GM12878 (cell line): Measurements from ENCODE around the gene PUM2. TPM values are rescaled to one million over a fixed set of nuclear protein-coding genes. Genes with fewer than 3 reads are reported as not detected.
A peak's percentile ranks its signal among the peaks of the same experiment; 100 is the strongest.

Source experiments
- CREB1 ChIP-seq: IDR thresholded peaks from 2 replicates; pipeline ENCODE4 v1.6.1; 2012; ENCODE audit warnings: low read depth, mild to moderate bottlenecking, inconsistent platforms
- CUX1 ChIP-seq: IDR thresholded peaks from 2 replicates; pipeline ENCODE4 v1.6.1; 2012; ENCODE audit warnings: improper control_type of control experiment, low read depth, low read length; ENCODE audit not compliant: insufficient replicate concordance
- EED ChIP-seq: sonication (generic); IDR thresholded peaks from 2 replicates; pipeline ENCODE4 v1.6.1; 2016; ENCODE audit warnings: antibody characterized with exemption, low read depth
- EGR1 ChIP-seq, 2 experiments: IDR thresholded peaks; 1 replicate in 1 of 2; 2 replicates in 1 of 2; pipeline ENCODE4 v1.6.1; 2011 to 2012; ENCODE audit warnings: low read depth in 2 of 2, low read length in 2 of 2, borderline replicate concordance in 1 of 2, mild to moderate bottlenecking in 1 of 2, moderate library complexity in 1 of 2
- ESRRA ChIP-seq: IDR thresholded peaks from 2 replicates; pipeline ENCODE4 v1.6.1; 2012; ENCODE audit warnings: mild to moderate bottlenecking, low read length, improper control_type of control experiment
- FOS ChIP-seq: IDR thresholded peaks from 3 replicates; pipeline ENCODE4 v1.6.1; 2011; ENCODE audit warnings: borderline replicate concordance; ENCODE audit not compliant: insufficient read length; ENCODE audit errors: extremely low read depth
- HDGF ChIP-seq: fragments of 450-650 bp; IDR thresholded peaks from 2 replicates; pipeline ENCODE4 v1.6.1; 2016; ENCODE audit warnings: antibody characterized with exemption
- IKZF2 ChIP-seq, 2 experiments: fragments of 450-650 bp; IDR thresholded peaks; 2 replicates each; pipeline ENCODE4 v1.6.1; 2017; ENCODE audit warnings: mild to moderate bottlenecking in 2 of 2, moderate library complexity in 2 of 2
- IRF3 ChIP-seq: fragments of 450-650 bp; IDR thresholded peaks from 2 replicates; pipeline ENCODE4 v1.6.1; 2014; ENCODE audit warnings: mild to moderate bottlenecking
- LARP7 ChIP-seq: fragments of 450-650 bp; IDR thresholded peaks from 2 replicates; pipeline ENCODE4 v1.6.1; 2017; ENCODE audit warnings: mild to moderate bottlenecking
- MLLT1 ChIP-seq: fragments of 450-650 bp; IDR thresholded peaks from 2 replicates; pipeline ENCODE4 v1.6.1; 2016; ENCODE audit warnings: mild to moderate bottlenecking
- MTA2 ChIP-seq: fragments of 450-650 bp; IDR thresholded peaks from 2 replicates; pipeline ENCODE4 v1.6.1; 2016; ENCODE audit warnings: low read depth, mild to moderate bottlenecking, moderate library complexity
- MYB ChIP-seq: fragments of 150-350 bp; IDR thresholded peaks from 2 replicates; pipeline ENCODE4 v1.6.1; 2014; ENCODE audit warnings: mild to moderate bottlenecking, low read depth, low read length, borderline replicate concordance
- MYC ChIP-seq: IDR thresholded peaks from 2 replicates; pipeline ENCODE4 v1.6.1; 2011; ENCODE audit warnings: mild to moderate bottlenecking, low read length, moderate library complexity, inconsistent platforms; ENCODE audit not compliant: insufficient read depth, insufficient replicate concordance, insufficient read length, severe bottlenecking
- NFXL1 ChIP-seq: fragments of 450-650 bp; IDR thresholded peaks from 2 replicates; pipeline ENCODE4 v1.6.1; 2017; ENCODE audit warnings: antibody characterized with exemption, mild to moderate bottlenecking, borderline replicate concordance
- NR2F1 ChIP-seq: fragments of 450-650 bp; conservative IDR thresholded peaks from 2 replicates; pipeline ENCODE4 v1.6.1; 2017; ENCODE audit warnings: mild to moderate bottlenecking
- RB1 ChIP-seq: fragments of 450-650 bp; formaldehyde crosslinking; IDR thresholded peaks from 2 replicates; pipeline ENCODE4 v1.6.1; 2017; ENCODE audit warnings: mild to moderate bottlenecking, borderline replicate concordance
- RUNX3 ChIP-seq: IDR thresholded peaks from 2 replicates; pipeline ENCODE4 v1.6.1; 2012; ENCODE audit warnings: low read length, inconsistent platforms
- SMAD5 ChIP-seq: IDR thresholded peaks from 2 replicates; pipeline ENCODE4 v1.6.1; 2016; ENCODE audit warnings: antibody characterized with exemption, low read depth
- SREBF1 ChIP-seq: IDR thresholded peaks from 2 replicates; pipeline ENCODE4 v1.6.1; 2012; ENCODE audit warnings: mild to moderate bottlenecking, low read length
- SRF ChIP-seq, 2 experiments: IDR thresholded peaks; 2 replicates each; pipeline ENCODE4 v1.6.1; 2011; ENCODE audit warnings: low read depth in 2 of 2, low read length in 2 of 2, mild to moderate bottlenecking in 1 of 2, moderate library complexity in 1 of 2
- STAT1 ChIP-seq: fragments of 450-650 bp; conservative IDR thresholded peaks from 2 replicates; pipeline ENCODE4 v1.6.1; 2014; ENCODE audit warnings: antibody characterized with exemption, mild to moderate bottlenecking
- ZBED1 ChIP-seq: IDR thresholded peaks from 2 replicates; pipeline ENCODE4 v1.6.1; 2016; ENCODE audit warnings: borderline replicate concordance
- ZNF24 ChIP-seq: fragments of 450-650 bp; IDR thresholded peaks from 2 replicates; pipeline ENCODE4 v1.6.1; 2017; ENCODE audit warnings: antibody characterized with exemption, mild to moderate bottlenecking
- ZNF622 ChIP-seq: fragments of 450-650 bp; IDR thresholded peaks from 2 replicates; pipeline ENCODE4 v1.6.1; 2017; ENCODE audit warnings: mild to moderate bottlenecking, inconsistent platforms
- polyA plus RNA-seq, 11 experiments: library from polyadenylated mRNA; depleted of rRNA in 4 of 11; unstranded in 6 of 11; stranded (reverse) in 5 of 11; fragments of >200 nt; fragmentation: Nextera tagmentation in 4 of 11; fragmentation: Illumina TruSeq in 1 of 11; extraction: Ambion mirVana in 4 of 11; extraction: Trizol in 1 of 11; gene quantifications; 1 replicate in 1 of 11; 2 replicates in 10 of 11; pipeline versions ENCODE4 v1.2.1 to v1.2.3, GENCODE V29; 2011 to 2016; ENCODE audit warnings: inconsistent platforms in 2 of 11, missing spikeins in 2 of 11, low read depth in 1 of 11
- total RNA-seq, 4 experiments: library from RNA; depleted of rRNA in 3 of 4; stranded (reverse); fragments of >200 nt in 3 of 4; fragmentation: Illumina TruSeq in 1 of 4; extraction: Trizol in 1 of 4; gene quantifications; 2 replicates each; pipeline versions ENCODE4 v1.2.1 to v1.2.3, GENCODE V29; 2013 to 2021

Gene PUM2
- total and polyA plus RNA-seq, 10 of the 15 experiments (the other 5 are each of a cell fraction or from before 2014, with no cell fraction given), result 14.5 to 87.6 (median 29.4) TPM

DNA sequence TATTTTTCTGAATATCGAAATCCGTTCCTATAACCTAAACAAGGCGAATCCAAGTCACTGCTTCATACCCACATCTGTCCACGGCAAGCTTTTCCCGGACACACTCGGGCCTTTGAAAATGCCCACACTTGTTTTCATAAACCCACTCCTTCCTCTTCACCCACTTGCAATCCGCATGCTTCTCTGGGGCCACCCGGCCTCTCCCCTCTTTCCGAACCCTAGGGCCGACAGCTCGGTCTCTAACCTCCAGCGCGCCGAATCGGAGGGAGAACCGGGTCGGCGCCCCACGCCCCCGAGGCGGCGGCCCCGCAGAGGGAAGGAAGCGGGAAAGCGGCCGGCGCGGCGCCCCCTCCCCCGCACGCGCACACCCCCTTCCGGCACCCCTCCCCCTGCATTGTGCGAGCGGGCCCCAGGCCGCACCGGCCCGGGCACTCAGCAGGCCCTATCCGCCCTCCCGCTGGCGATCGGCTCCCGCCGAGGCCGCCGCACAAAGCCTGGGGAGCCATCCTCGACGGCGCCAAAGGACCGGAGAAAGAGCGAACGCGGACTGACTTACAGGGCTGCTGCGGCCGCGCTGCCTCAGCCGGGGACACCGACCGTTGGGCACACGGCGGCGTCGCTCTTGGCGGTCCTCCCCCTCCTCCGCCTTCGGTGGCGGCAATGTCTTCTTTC, 467 bp downstream of the PUM2 start (continued):
- TF ChIP-seq CUX1, result no peak
- no peak for TF ChIP-seq MYB
- TF ChIP-seq LARP7, result peak; percentile 53; the same call in 1 of the 2 replicates
- no peak for TF ChIP-seq IRF3
- no peak for TF ChIP-seq SMAD5
- TF ChIP-seq IKZF2 (IDR thresholded peaks at IDR 0.05), result peak; percentile 17 to 32; a peak in 2 of 4 replicates
- no peak for TF ChIP-seq STAT1
- no peak for TF ChIP-seq FOS
- peak in 1 of 2 experiments; percentile 90; a peak in 2 of 3 replicates for TF ChIP-seq EGR1 (IDR thresholded peaks at IDR 0.05; ENCODE audit: borderline replicate concordance in 1 of 2, low read depth in 2 of 2, low read length in 2 of 2)
- no peak for TF ChIP-seq NFXL1
- TF ChIP-seq NR2F1, result 0 out of 2 replicates have a peak, but pooled peaks have one; percentile 24
- TF ChIP-seq SREBF1, result no peak
- peak; percentile 27; the same call in 1 of the 2 replicates for TF ChIP-seq RUNX3
- TF ChIP-seq SRF (IDR thresholded peaks at IDR 0.05; ENCODE audit: low read depth in 2 of 2, low read length in 2 of 2), result 0 out of 4 replicates have a peak, but pooled peaks of 1 of the 2 experiments have one; percentile 5
- TF ChIP-seq RB1, result 0 out of 2 replicates have a peak, but pooled peaks have one; percentile 27
- no peak for TF ChIP-seq ZBED1
- TF ChIP-seq MTA2, result no peak
- TF ChIP-seq CREB1, result no peak
- no peak for TF ChIP-seq ZNF24
- no peak for TF ChIP-seq ESRRA
- TF ChIP-seq EED, result 0 out of 2 replicates have a peak, but pooled peaks have one; percentile 32
- no peak for TF ChIP-seq MLLT1
- TF ChIP-seq MYC, result peak; percentile 96
- no peak for TF ChIP-seq ZNF622
- no peak for TF ChIP-seq HDGF
